Tibial artery (tissue), 4 donors: ENCODE data around the gene GLCE.

Experiments
- DNase-seq, 2 donors: peaks; one replicate each; pipeline ENCODE4 v3.0.0-alpha.2; 2019
- H3K27ac ChIP-seq, 2 donors: fragments of 200-600 bp; sonication (generic) in 1 of 2; 1 replicate in 1 of 2; 2 replicates in 1 of 2; pipeline ENCODE4 v1.5.1; 2018 to 2019; ENCODE audit warnings: mild to moderate bottlenecking in 1 of 2
- H3K27me3 ChIP-seq, 2 donors: fragments of 200-600 bp; sonication (generic) in 1 of 2; one replicate each; pipeline versions ENCODE4 v1.5.1 to v1.6.0; 2016 to 2019
- H3K36me3 ChIP-seq, 3 donors: fragments of 200-600 bp; sonication (generic) in 2 of 3; one replicate each; pipeline ENCODE4 v1.5.1; 2016 to 2019; ENCODE audit warnings: mild to moderate bottlenecking in 2 of 3
- H3K4me1 ChIP-seq, 4 donors: fragments of 200-600 bp; sonication (generic) in 2 of 4; 1 replicate in 3 of 4; 2 replicates in 1 of 4; pipeline ENCODE4 v1.5.1; 2016 to 2019
- H3K4me3 ChIP-seq, 2 donors: fragments of 200-600 bp; sonication (generic) in 1 of 2; 1 replicate in 1 of 2; 2 replicates in 1 of 2; pipeline ENCODE4 v1.5.1; 2018 to 2019; ENCODE audit warnings: mild to moderate bottlenecking in 2 of 2
- H3K9me3 ChIP-seq, 3 donors: fragments of 200-600 bp; sonication (generic) in 1 of 3; one replicate each; pipeline ENCODE4 v1.5.1; 2016 to 2019
- CTCF ChIP-seq, 2 experiments: fragments of 200-600 bp in 1 of 2; fragments of 450-650 bp in 1 of 2; IDR thresholded peaks; one replicate each; pipeline ENCODE4 v1.5.1; 2017 to 2019; ENCODE audit warnings: antibody characterized with exemption in 2 of 2, mild to moderate bottlenecking in 1 of 2, moderate library complexity in 1 of 2
- intact Hi-C: fragments of 100-400 bp; cut with DNase I; formaldehyde crosslinking; loops from one replicate; pipeline ENCODE4 v1.15.0; 2023; ENCODE audit warnings: low total_unique reads

GLCE gene

GRCh38 chr15:69314736-69315135 lies 154.3 kb downstream of the GLCE start:
- DNase-seq = peak in 1 of 2 donors; percentile 44
- no peak for TF ChIP-seq CTCF (IDR thresholded peaks at IDR 0.05)
- Histone ChIP-seq H3K27ac (no peak overlapping the region), H3K27me3 (peaks cover 0 to 9% of the 10 kb centered on the region in 2 donors), H3K4me3 (no peak overlapping the region), H3K4me1 (no peaks in the 10 kb centered on the region), H3K36me3 (no peaks in the 10 kb centered on the region), H3K9me3 (no peaks in the 10 kb centered on the region)
- intact Hi-C loops = no loop called here

GRCh38 chr15:69315402-69316110 lies 155.1 kb downstream of the GLCE start:
- no peak for TF ChIP-seq CTCF (IDR thresholded peaks at IDR 0.05)
- peak in 1 of 2 donors; percentile 17 for DNase-seq
- Histone ChIP-seq H3K27me3 (peaks cover 0 to 12% of the 10 kb centered on the region in 2 donors), H3K36me3 (no peaks in the 10 kb centered on the region), H3K9me3 (no peaks in the 10 kb centered on the region), H3K27ac (no peak overlapping the region), H3K4me1 (no peaks in the 10 kb centered on the region), H3K4me3 (no peak overlapping the region)
- intact Hi-C loops = no loop called here

- Histone ChIP-seq H3K4me3 (no peak overlapping the region), H3K36me3 (no peaks in the 10 kb centered on the region), H3K27ac (no peak overlapping the region), H3K9me3 (no peaks in the 10 kb centered on the region), H3K4me1 (no peaks in the 10 kb centered on the region), H3K27me3 (peaks cover 0 to 12% of the 10 kb centered on the region in 2 donors)
- TF ChIP-seq CTCF (IDR thresholded peaks at IDR 0.05) = no peak
- DNase-seq = no peak
- intact Hi-C loops = no loop called here
Measured at GRCh38 chr15:69316291-69316690, 155.9 kb downstream of the GLCE start.

GRCh38 chr15:69317392-69317841 lies 157.0 kb downstream of the GLCE start:
- no peaks in the 10 kb centered on the region for H3K4me1 ChIP-seq
- peaks cover 0 to 15% of the 10 kb centered on the region in 2 donors for H3K27me3 ChIP-seq
- no peak for DNase-seq
- TF ChIP-seq CTCF (IDR thresholded peaks at IDR 0.05) = no peak
- no peak overlapping the region for H3K4me3 ChIP-seq
- no peaks in the 10 kb centered on the region for H3K9me3 ChIP-seq
- H3K27ac ChIP-seq = no peak overlapping the region
- intact Hi-C loops = no loop called here
- H3K36me3 ChIP-seq = no peaks in the 10 kb centered on the region

- Histone ChIP-seq H3K27me3 (peaks cover 0 to 18% of the 10 kb centered on the region in 2 donors), H3K36me3 (no peaks in the 10 kb centered on the region), H3K9me3 (no peaks in the 10 kb centered on the region), H3K4me3 (no peak overlapping the region), H3K27ac (no peak overlapping the region), H3K4me1 (no peaks in the 10 kb centered on the region)
- intact Hi-C loops = no loop called here
- DNase-seq = no peak
- TF ChIP-seq CTCF (IDR thresholded peaks at IDR 0.05) = no peak
Measured at GRCh38 chr15:69318033-69318432, 157.6 kb downstream of the GLCE start.
